Anterior cingulate cortex (tissue), 58 donors: ENCODE data around the gene VPS36.
"Not testable (repeated sequence)": the region's sequence is repeated elsewhere in the genome, so short reads cannot be mapped to it uniquely, and the experiment has no call there.

Experiments used
- DNase-seq, 58 donors: peaks; one replicate each; lab custom pipeline; 2025; lab: John Stamatoyannopoulos, UW

VPS36 gene

DNA sequence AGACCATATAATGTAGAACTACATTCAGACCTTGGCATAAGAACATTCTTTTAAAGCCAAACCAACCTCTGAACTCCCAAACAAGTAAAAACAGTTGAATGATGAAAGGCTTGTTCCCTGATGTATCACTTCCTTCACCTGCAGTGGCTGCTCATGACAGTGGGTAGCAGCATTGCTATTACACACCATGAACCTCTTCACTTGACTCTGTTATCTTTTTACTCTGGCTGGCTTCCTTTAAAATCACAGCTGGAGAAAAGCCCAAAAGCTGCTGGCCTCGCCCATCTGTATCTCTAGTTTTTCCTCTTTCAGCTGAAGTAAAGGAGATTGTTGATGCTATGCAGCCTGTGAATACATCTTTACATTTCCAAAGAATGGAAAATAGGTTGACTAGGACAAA, 67.1 kb downstream of the VPS36 start:
- no peak for DNase-seq

DNA sequence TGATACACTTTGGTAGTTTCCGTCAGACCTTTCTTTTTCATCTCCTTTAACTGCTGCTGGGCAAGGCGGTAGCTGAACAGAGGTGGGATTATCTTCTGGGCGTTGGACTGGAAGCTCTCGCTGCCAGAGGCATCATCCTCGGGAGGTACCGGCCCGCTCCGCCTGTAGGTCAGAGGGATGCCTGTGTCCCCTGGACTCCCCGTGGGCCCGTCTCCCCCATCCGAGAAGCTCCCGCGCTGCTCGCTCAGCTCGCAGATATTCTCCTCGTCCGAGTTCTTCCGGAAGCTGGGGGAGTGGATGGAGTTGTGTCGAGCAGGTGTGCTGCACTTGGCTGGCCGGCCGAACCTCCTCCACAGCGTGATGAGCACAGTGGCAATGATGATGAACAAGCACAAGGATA, 72.1 kb downstream of the VPS36 start:
- DNase-seq = no peak

DNA sequence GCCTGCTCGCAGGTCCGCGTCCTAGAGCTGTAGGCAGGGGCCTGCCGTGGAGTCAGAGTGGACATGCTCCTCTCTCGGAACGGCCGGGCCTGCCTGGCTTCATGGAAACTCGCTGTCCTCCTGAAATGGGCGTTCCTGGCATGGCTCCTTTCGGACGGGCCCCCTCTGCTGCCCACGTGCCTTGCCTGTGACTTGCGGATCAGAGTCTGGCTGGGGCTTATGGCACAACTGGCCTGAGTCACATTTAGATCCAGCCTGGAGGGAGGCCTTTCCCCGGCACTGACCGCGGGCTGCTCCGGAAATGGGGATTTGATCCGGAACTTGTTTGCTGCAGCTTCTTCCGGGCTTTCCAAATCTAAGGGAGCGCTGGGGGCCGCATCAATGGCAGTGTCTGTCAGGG, 72.5 kb downstream of the VPS36 start:
- DNase-seq = no peak

DNA sequence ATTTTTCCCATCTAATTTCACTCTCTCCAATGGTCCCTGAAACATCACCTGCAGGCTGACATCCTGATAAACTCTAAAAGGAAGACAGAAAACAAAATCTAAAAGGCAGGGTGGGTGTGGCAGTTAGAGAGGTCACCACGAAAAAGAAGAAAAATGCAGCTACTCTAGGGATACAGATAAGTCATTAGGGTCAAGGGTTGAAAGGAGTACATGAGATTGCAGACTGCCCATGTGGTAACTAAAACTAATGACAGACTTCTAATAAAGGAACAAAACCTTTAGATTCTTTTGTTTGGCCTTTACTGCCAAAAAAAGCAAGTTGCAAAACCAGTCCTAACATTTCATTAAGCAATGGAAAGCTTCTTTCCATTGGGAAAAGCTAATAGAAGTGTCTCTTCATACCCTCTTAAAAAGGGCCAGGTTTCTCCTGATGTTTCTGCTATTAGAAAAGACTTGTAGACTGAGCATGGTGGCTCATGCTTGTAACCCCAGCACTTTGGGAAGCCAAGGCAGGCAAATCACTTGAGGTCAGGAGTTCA, 75.5 kb downstream of the VPS36 start:
- no peak for DNase-seq

DNA sequence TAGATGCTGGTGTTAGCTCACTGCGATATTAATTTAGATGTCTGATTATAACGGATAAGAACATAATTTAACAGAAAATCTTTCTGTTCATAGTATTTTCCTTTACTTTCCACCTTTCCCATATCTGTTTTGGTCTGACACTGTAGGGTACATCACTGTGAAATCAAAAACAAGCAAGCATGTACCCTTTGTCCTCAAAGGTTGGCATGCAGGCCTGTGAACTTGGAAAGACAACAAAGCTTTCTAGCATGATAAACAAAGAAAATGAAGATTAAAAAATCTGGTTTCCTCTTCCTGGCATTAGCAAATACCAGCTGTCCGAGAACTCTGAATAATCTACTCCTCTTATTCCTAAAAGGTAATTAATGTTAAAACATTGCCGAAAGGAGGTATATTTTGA, 76.0 kb downstream of the VPS36 start:
- DNase-seq = no peak

DNA sequence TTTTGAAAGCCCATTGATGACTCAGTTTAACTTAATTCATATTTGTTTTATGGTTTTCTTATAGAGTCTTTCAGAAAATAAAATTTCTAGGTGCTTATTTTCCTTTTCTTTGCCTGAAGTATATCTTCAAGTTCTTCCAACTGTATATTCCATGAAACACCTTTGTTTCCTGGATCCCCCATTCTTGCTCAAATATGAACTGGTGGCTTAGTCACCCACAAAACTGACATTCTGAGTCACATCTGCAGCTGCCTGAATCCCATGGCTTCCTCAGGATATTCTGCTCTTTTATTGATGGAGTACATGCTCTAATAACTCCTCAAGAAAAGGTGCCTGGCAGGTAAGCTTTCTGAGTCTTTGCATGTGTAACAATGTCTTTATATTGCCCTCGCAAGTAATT, 77.2 kb downstream of the VPS36 start:
- DNase-seq = not testable (repeated sequence)

DNA sequence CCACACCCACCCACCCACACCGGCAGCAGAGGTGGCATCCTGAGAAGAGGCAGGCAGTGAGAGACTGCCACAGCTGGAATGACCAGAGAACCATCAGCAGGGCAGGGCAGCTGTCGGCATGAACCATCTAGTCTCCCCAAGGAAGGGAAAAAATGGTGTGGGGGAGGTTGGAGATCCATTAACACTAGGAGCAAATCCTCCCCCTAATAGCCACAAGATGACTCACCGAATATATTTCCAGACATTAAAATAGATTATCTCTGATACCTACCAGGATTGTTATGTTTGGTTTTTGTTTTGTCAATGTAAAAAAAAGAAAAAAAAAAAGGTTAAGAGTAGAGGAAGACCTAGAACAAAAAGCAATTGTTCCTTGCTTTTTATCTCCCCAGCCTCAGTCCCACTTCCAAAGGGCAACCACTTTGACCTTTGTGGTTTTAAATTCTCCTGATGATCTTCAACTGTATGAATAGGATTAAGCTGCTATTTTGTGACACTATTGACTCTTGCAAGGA, 78.6 kb downstream of the VPS36 start:
- no peak for DNase-seq

DNA sequence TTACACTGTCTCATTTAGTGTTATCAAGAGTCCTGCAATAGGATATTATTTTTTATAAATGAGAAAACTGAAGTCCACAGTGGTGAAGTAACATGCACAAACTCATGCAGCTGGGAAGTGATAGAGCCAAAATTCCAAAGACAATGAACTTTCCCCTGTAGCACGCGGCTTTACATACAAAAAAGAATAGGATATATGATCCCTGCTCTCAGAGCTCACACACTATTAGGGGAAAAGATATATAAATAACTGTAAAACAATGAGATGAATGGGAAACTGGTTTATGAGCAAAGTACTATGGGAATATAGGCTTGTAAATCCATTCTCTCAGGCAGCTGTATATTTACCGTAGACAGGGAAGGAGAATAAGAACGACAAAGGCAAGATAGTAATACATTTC, 84.1 kb downstream of the VPS36 start:
- no peak for DNase-seq
